ENCODE measurements around the gene TMED9.

The TMED9 gene

DNA sequence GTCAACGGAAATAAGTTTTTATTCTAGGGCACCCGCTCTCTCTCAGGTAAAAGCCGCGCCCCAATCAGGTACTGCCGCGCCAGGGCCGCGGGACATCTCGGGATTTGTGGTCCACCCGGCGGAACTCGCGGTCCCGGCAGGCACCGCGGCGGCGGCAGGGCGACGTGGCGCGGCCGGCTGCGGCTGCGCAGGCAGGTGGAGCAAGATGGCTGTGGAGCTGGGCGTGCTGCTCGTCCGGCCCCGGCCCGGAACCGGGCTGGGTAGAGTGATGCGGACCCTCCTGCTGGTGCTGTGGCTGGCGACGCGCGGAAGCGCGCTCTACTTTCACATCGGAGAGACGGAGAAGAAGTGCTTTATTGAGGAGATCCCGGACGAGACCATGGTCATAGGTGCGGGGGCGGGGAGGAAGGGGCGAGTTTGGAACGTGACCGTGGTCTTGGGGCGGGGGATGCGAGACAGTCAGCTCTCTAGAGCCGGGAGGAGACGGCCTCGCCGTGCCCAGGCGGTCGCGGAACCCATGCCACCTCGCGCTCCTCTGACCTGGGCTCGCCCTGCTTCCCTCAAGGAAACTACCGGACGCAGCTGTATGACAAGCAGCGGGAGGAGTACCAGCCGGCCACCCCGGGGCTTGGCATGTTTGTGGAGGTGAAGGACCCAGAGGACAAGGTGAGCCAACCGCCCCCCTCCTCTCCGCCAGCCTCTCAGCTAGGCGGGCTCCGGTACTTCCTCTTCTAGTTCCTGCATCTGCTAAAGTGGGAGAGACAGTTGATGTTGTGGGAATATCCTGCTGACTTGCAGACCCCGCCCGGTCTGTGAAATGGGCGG lies at the start of gene TMED9:
Gene TMED9, plus strand, starts transcription at position 194 of the 825 bp plus-strand sequence. Its CDS starts 12 bp downstream, at position 206.
- H3K79me2 ChIP-seq (ENCODE audit: control insufficient read depth, low read length): peaks cover 24% of the 10 kb centered on the region
- TF ChIP-seq, protein P1, sequence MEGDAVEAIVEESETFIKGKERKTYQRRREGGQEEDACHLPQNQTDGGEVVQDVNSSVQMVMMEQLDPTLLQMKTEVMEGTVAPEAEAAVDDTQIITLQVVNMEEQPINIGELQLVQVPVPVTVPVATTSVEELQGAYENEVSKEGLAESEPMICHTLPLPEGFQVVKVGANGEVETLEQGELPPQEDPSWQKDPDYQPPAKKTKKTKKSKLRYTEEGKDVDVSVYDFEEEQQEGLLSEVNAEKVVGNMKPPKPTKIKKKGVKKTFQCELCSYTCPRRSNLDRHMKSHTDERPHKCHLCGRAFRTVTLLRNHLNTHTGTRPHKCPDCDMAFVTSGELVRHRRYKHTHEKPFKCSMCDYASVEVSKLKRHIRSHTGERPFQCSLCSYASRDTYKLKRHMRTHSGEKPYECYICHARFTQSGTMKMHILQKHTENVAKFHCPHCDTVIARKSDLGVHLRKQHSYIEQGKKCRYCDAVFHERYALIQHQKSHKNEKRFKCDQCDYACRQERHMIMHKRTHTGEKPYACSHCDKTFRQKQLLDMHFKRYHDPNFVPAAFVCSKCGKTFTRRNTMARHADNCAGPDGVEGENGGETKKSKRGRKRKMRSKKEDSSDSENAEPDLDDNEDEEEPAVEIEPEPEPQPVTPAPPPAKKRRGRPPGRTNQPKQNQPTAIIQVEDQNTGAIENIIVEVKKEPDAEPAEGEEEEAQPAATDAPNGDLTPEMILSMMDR (IDR thresholded peaks at IDR 0.05; ENCODE audit: low read depth, low read length, poor library complexity, severe bottlenecking): no peak
- TF ChIP-seq EZH2phosphoT487 (IDR thresholded peaks at IDR 0.05; ENCODE audit: borderline replicate concordance, low read length): no peak
- peak within 1 kb of the TSS; percentile 61 for H3K4me2 ChIP-seq (ENCODE audit: low read length)
- peaks cover 11% of the 10 kb centered on the region; the same call in 1 of the 2 replicates for H3K27me3 ChIP-seq (ENCODE audit: control insufficient read depth, low read length)
- peak within 1 kb of the TSS; percentile 89 for H3K4me3 ChIP-seq (ENCODE audit: low read length)
- peaks cover 46% of the 10 kb centered on the region for H3K36me3 ChIP-seq (ENCODE audit: control insufficient read depth, low read length)
- peak within 1 kb of the TSS; percentile 69 for H3K27ac ChIP-seq (ENCODE audit: low read depth, low read length)
- peaks cover 3% of the 10 kb centered on the region; the same call in 1 of the 2 replicates for H3F3A ChIP-seq (ENCODE audit: control insufficient read depth, insufficient read depth)
- H3K9me3 ChIP-seq (ENCODE audit: control insufficient read depth, insufficient read depth, low read length): no peaks in the 10 kb centered on the region
- H3K9me2 ChIP-seq (replicated peaks; ENCODE audit: control insufficient read depth, low read length): no peaks in the 10 kb centered on the region
- 0 out of 2 replicates have a peak, but pooled peaks cover 2% of the 10 kb centered on the region for H4K20me1 ChIP-seq (ENCODE audit: control insufficient read depth, insufficient read depth, low read depth, low read length)
- H3K4me1 ChIP-seq (ENCODE audit: control insufficient read depth, low read length): peaks cover 17% of the 10 kb centered on the region

DNA sequence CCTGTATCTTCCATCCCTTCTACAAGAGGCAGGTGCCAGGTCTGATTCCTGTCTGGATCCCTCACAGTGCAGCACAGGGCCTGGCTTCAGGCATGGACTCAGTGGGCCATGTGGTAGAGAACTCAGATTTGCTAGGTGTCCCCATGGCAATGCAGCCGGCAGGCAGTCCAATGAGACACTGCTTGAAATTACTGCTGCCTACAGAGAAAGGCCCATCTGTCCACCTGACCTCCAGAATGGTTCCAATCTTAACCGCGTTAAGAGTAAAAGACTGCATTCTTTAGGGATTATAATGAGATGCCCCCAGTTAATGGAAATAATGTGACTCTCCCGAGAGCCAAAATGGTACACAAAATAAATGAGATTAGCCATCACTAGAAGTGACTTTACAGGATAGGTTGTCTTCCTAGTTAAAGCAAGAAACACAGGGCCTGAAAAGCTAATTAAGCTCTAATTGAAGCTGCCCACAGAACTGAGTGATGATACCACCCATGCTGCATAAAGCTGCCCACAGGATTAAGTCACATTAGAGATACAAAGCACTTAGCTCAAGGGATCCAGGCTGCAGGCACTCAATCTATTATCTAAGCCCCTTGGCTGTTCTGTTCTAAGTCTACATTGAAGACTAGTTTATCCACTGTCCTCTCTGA lies 49.1 kb upstream of the TMED9 start:
- Histone ChIP-seq H3K9me3 (ENCODE audit: control insufficient read depth, insufficient read depth, low read length) (no peaks in the 10 kb centered on the region), H3K9me2 (replicated peaks; ENCODE audit: control insufficient read depth, low read length) (no peaks in the 10 kb centered on the region), H3K79me2 (ENCODE audit: control insufficient read depth, low read length) (peaks cover 66% of the 10 kb centered on the region), H3K4me3 (ENCODE audit: low read length) (no peak overlapping the region), H3K4me1 (ENCODE audit: control insufficient read depth, low read length) (no peaks in the 10 kb centered on the region), H3K27ac (ENCODE audit: low read depth, low read length) (no peak overlapping the region), H4K20me1 (ENCODE audit: control insufficient read depth, insufficient read depth, low read depth, low read length) (no peaks in the 10 kb centered on the region; the same call in 1 of the 2 replicates), H3K36me3 (ENCODE audit: control insufficient read depth, low read length) (peaks cover 66% of the 10 kb centered on the region), H3K4me2 (ENCODE audit: low read length) (no peak overlapping the region), H3K27me3 (ENCODE audit: control insufficient read depth, low read length) (no peaks in the 10 kb centered on the region), H3F3A (ENCODE audit: control insufficient read depth, insufficient read depth) (0 out of 2 replicates have a peak, but pooled peaks cover 6% of the 10 kb centered on the region)
- TF ChIP-seq, protein P1 (IDR thresholded peaks at IDR 0.05; ENCODE audit: low read depth, low read length, poor library complexity, severe bottlenecking): no peak
- no peak for TF ChIP-seq EZH2phosphoT487 (IDR thresholded peaks at IDR 0.05; ENCODE audit: borderline replicate concordance, low read length)

DNA sequence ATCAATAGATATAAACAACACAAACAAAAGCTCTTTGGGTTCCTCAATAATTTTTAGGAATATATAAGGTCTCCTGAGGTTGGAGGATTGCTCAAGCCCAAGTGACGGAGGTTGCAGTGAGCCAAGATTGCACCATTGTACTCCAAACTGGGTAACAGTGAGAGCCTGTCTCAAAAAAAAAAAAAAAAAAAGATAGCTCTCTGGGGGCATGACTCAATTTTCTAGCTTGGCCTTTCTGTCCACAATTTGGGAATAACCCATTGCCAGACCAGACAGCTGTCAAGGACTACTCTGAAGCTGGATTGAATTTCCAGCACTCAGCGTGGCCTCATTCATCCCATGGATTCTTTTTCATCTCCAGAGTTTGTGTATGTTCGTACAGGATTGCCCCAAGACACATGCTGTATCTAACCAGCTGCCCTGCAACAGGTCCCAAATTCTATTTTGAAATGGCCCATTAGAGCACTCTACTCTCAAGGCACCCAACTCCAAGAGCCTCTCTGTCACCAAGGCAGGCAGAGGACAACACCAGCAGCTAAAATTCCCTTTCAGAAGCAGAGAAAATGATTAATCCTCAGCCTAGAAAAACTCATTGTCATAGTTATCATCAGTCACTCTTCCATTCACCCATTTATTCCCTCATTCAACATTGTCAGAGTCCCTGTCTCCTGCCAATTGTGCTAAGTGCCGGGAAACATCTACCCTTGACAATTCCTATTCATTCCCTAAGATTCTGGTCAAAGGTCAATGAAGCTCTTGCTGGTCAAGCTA lies 46.3 kb upstream of the TMED9 start:
- Histone ChIP-seq H3K27ac (ENCODE audit: low read depth, low read length) (no peak overlapping the region), H4K20me1 (ENCODE audit: control insufficient read depth, insufficient read depth, low read depth, low read length) (no peaks in the 10 kb centered on the region; the same call in 1 of the 2 replicates), H3K79me2 (ENCODE audit: control insufficient read depth, low read length) (peaks cover 84% of the 10 kb centered on the region), H3K4me2 (ENCODE audit: low read length) (no peak overlapping the region), H3K9me2 (replicated peaks; ENCODE audit: control insufficient read depth, low read length) (no peaks in the 10 kb centered on the region), H3F3A (ENCODE audit: control insufficient read depth, insufficient read depth) (0 out of 2 replicates have a peak, but pooled peaks cover 6% of the 10 kb centered on the region), H3K9me3 (ENCODE audit: control insufficient read depth, insufficient read depth, low read length) (no peaks in the 10 kb centered on the region), H3K4me1 (ENCODE audit: control insufficient read depth, low read length) (0 out of 2 replicates have a peak, but pooled peaks cover 2% of the 10 kb centered on the region), H3K27me3 (ENCODE audit: control insufficient read depth, low read length) (no peaks in the 10 kb centered on the region), H3K36me3 (ENCODE audit: control insufficient read depth, low read length) (peaks cover 62% of the 10 kb centered on the region), H3K4me3 (ENCODE audit: low read length) (no peak overlapping the region)
- TF ChIP-seq, protein P1 (IDR thresholded peaks at IDR 0.05; ENCODE audit: low read depth, low read length, poor library complexity, severe bottlenecking): no peak
- no peak for TF ChIP-seq EZH2phosphoT487 (IDR thresholded peaks at IDR 0.05; ENCODE audit: borderline replicate concordance, low read length)

Data from DOHH2 (cell line).